HG02840 (cell line): ENCODE data around the gene EDRF1.

Experiments
- ATAC-seq: cut with Tn5 transposase; IDR thresholded peaks from one replicate; pipeline ENCODE4 v1.9.1; 2021; ENCODE audit warnings: mild to moderate bottlenecking, moderate library complexity, moderate number of reproducible peaks; ENCODE audit not compliant: unreplicated experiment, low FRiP score

The EDRF1 gene

DNA sequence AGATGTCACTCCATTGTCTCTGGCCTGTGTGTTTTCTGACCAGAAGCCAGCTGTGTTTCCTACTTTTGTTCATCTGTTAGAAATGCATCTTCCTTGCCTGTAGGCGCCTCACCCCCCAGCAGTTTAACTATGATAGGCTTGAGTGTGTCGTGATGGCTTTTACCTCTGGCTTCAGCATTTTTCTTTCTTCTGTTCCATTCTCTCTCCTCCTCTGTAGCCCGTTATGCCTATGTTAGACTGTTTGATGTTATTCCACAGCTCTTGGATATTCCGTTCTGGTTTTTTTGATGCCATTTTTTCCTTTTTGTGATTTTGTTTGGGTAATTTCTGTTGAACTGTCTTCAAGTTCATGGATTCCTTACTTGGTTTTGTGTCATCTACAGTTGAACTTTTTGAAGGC, 38.2 kb downstream of the EDRF1 start:
- ATAC-seq = no peak

GRCh38 chr10:125761961-125762360, 42.5 kb downstream of the EDRF1 start:
- ATAC-seq = no peak

DNA sequence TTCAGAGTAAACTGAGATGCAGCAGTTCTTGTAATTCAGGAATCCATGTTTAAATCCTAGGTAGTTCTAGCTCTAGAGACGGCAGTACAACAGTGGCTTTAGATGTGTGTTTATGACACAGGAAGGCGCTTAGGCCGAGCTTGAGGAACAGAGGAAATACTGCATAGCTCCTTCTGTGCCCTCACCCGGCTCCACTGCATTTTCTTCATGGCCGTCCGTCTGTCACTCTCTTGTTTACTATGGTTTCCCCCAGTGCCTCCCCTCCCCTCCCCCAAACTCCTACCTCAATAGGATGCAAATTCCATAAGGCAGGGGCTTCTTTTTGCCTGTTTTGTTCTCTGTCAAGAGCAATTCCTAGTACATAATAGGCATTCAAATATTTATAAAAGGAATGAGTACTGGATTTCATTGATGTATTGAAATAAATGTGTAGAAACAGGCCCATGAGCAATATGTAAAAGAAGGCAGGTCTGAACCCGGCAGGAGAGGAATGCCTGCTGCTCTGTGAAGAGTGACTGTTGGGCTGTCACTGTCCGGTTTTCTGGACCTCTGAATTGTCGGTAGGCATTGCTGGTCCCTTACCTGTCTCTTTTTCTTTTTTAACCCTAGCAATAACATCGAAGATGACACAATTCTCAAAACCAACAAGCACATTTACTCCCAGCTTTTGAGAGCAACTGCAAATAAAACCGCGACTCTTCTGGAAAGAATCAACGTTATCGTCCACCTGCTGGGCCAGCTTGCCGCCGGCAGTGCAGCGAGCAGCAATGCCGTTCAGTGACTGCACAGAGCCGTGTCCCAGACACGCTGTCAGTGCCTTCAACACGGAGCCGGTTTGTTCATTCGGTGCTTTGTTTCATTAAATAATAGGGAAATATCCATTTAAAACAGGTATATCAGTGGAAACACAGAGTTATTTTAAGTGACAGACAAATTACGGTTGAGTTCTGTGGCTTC, 43.5 kb downstream of the EDRF1 start:
- no peak for ATAC-seq

DNA sequence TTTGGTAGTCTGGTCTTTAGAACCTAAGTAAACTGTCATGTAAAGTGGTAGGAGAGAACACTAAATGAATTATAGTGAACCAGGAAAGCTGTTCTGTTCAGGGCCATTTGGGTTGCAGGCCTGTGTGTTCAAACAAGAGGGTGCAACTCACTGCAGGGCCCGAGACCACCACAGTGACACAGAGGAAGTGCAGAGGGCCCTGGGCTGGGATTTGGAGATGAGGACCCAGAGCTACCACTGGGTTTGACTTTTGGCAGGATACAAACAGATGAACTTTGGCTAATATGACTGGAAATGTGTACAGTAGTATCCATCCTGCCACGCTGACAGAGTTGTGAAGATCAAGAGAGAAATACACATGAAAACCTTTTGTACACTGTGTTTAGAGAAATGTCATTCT, 46.3 kb downstream of the EDRF1 start:
- ATAC-seq = no peak

GRCh38 chr10:125766511-125766910, 47.0 kb downstream of the EDRF1 start:
- no peak for ATAC-seq

GRCh38 chr10:125768219-125768855, 48.8 kb downstream of the EDRF1 start:
- ATAC-seq = no peak

DNA sequence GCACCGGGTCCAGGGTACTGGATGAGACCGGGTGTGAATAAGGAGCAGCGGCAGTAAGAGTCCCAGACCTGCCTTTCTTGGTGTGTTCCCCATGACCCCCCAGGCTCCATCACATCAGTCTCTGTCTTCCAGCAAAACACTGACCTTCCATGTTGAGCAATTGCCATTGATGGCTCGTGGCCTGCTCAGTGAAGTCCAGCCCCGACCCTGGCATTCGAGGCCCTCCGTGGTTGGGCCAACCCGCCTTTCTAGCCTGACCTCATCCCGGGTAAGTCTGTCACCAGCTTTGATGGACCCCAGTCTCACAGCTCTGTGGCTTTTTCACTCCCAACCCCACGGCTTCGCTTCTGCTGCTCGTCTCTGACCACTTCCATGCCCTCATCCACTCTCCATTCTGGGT, 49.7 kb downstream of the EDRF1 start:
- ATAC-seq = no peak

DNA sequence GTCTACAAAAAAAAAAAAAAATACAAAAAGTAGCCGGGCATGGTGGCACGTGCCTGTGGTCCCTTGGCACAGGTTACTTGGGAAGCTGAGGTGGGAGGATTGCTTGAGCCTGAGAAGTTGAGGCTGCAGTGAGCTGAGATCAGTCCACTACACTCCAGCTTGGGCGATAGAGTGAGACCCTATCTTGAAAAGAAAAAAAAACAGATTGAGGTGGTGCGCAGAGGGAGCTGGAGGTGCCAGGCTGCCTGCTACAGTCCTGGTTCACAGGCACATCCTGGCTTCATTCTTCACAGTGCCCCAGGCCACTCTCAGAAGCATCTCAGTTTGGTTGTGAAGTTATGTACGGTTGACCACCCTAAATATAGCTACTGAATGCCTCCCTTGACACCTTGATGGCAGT, 51.3 kb downstream of the EDRF1 start:
- ATAC-seq = no peak

DNA sequence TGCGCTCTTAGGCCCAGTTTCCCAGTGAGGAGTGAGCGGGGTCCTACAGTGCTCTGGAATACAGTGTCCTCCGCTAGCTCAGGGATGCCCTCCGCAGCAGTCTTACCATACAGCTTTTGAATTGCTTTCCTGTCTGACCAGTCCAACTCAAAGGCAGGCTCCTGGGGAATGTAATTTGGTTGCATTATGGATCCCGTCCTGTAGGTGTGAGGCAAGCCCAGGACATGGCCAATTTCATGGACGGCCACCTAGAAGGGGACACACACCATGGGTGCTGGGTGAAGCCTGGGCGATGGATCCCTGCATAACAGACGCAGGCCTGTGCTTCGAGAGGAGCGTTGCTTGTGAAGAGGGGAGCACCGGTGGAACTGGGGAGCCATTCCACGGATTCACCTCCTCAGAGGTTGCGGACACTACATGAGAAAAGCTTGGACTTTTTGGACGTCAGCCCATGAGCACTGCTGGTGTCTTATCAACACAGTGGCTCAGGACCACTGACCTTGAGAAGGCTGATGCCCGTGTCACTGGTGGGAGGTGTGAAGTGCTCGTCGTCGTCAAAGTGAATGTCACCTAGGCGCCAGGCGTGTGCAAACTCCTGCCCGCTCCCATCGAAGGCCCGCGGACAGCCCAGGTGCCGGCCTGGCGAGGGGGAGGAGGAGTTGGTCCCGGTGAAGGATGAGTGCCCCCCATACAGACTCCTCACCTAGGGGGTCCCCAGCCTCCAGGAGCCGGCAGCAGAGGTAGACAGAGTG, 52.8 kb downstream of the EDRF1 start:
- no peak for ATAC-seq

- no peak for ATAC-seq
Observed at GRCh38 chr10:125772864-125773180, 53.3 kb downstream of the EDRF1 start.

GRCh38 chr10:125773687-125774543, 54.4 kb downstream of the EDRF1 start:
- no peak for ATAC-seq

- no peak for ATAC-seq
Observed at GRCh38 chr10:125774581-125775191, 55.2 kb downstream of the EDRF1 start.

DNA sequence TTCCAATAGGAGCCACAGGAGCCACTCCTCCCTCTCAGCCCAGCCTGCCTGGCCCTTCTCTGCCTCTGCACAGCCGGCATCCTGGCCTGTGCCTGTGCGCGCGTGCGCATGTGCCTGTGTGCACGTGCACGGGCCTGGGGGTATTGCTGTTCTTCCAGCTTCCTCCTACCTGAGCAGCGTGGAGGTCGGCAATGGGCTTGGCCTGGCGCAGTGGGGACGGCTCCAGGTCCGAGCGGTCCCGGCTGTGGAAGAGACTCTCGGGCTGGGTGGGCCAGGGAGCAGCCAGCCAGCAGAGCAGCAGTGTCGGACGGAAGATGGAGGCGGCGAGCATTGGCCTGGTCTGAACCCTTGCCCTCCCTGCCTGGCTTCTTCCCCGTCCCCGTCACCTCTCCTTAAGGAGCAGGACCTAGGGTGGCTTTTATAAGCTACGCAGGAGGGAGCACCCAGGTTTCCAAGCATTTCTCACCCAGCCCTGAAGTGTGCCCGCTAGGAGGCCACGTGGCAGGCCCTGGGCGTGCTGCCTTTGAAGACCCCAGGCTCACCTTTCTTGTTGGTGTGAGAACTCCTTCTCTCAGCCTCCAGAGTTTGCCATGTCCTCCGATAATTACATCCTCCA, 56.1 kb downstream of the EDRF1 start, which contains the start of gene MMP21:
Gene MMP21 (minus strand): TSS at position 331 of the 616 bp plus-strand sequence. CDS start 0 bp downstream, at position 331.
- ATAC-seq = no peak

- no peak for ATAC-seq
Observed at GRCh38 chr10:125777806-125778205, 58.3 kb downstream of the EDRF1 start.

GRCh38 chr10:125778556-125778955, 59.0 kb downstream of the EDRF1 start:
- ATAC-seq = no peak

- no peak for ATAC-seq
Observed at GRCh38 chr10:125779403-125780327, 60.2 kb downstream of the EDRF1 start.

DNA sequence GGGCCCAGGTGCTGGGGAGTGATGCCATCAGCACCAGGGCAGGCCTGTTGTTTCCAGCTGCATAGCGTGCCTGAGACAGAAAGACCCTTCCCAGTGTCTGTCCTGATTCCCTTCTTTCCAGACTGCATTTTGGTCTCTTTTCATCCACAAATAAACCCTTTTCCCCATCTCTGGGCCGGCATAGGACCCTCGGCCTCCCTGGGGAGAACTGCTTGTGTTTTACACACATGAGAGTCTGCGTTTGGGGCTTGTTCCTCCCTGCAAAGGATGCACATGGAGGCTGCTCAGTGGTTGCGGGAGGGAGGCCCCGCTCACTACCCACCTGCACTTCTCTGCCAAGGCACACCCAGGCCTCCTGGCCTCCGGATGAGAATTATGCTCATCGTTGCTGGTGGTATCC, 61.9 kb downstream of the EDRF1 start:
- ATAC-seq = no peak

DNA sequence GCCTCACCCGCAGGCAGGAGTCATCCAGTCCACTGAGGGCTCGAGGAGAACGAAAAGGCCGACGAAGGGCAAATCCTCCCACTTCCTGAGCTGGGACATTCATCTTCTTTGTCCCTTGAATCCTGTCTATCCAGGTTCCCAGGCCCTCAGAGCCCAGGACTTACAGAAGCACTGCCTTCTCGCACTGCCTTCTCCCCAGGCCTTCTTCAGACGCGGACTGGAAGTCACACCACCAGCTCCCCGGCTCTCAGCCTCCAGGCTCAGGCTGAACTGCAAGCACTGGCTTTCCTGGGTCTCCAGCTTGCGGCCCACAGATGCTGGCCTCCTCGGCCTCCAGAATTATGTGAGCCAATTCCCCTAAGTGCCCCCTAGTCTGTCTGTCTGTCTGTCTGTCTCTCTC, 62.5 kb downstream of the EDRF1 start:
- ATAC-seq = no peak
